HUDEP-2 (cell line): ENCODE results near the gene EEFSEC.

Source experiments
- DNase-seq, 76 experiments: peaks; one replicate each; lab custom pipeline; 2025; ENCODE audit not compliant: unreplicated experiment in 76 of 76; lab: John Stamatoyannopoulos, UW

Gene EEFSEC, protein sequence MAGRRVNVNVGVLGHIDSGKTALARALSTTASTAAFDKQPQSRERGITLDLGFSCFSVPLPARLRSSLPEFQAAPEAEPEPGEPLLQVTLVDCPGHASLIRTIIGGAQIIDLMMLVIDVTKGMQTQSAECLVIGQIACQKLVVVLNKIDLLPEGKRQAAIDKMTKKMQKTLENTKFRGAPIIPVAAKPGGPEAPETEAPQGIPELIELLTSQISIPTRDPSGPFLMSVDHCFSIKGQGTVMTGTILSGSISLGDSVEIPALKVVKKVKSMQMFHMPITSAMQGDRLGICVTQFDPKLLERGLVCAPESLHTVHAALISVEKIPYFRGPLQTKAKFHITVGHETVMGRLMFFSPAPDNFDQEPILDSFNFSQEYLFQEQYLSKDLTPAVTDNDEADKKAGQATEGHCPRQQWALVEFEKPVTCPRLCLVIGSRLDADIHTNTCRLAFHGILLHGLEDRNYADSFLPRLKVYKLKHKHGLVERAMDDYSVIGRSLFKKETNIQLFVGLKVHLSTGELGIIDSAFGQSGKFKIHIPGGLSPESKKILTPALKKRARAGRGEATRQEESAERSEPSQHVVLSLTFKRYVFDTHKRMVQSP

GRCh38 chr3:128153156-128154041 is at the start of gene EEFSEC:
Gene EEFSEC (plus strand): TSS chr3:128153481. CDS start chr3:128153508, 27 bp downstream.
- peak in 72 of 76 experiments; percentile 28 to 88 (median 72) for DNase-seq

DNA sequence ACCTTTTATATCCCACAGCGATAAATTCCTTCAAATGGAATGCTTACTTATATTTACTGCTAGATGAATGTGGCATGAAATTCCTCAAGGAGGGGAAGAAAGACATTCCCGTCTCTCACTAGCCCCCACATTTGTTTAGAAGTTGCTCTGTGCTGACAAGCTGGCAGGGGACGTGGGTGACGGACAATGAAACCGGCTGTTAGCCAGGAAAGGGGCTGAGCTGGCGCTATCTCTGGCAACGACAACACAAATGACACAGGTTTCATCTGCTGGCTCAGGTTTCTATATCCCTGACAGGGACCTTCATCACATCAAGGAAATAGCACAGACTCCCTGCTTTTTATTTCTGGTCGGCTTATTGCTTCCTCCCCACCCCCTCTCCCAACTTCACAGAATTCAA is 45.4 kb upstream of the EEFSEC start:
- no peak for DNase-seq

- DNase-seq, result no peak
Measured at GRCh38 chr3:128111147-128111546, 42.1 kb upstream of the EEFSEC start.

DNA sequence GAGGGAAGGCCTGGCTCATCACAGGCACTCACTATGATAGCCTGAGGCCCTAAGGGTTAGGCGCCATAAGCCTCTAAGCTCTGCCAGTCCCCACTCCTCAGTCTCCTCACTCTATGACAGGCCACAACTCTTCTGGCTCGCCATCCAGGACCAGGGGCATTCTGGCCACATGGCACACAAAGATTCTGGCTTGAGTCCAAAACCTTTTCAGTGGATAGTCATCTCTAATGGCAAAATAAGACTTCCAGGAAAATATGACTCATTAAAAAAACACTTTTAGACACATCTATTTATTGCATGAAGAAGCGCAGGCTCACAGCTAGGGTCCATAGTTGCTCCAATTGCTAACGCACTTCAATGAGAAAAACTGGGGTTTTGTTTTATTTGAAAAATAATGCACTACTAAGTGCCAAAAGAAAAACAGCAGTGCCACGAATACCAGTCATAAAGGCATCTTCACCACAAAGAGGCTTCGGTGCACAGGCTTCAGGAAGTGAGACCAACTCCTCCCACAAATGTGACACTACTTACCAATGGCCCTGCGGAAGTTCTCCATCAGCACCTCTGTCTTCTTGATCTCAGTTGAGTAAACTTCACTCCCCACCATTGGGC is 40.8 kb upstream of the EEFSEC start:
- DNase-seq, result peak in 18 of 76 experiments; percentile 3 to 46 (median 18)

- no peak for DNase-seq
Measured at GRCh38 chr3:128113817-128114794, 39.2 kb upstream of the EEFSEC start.

DNA sequence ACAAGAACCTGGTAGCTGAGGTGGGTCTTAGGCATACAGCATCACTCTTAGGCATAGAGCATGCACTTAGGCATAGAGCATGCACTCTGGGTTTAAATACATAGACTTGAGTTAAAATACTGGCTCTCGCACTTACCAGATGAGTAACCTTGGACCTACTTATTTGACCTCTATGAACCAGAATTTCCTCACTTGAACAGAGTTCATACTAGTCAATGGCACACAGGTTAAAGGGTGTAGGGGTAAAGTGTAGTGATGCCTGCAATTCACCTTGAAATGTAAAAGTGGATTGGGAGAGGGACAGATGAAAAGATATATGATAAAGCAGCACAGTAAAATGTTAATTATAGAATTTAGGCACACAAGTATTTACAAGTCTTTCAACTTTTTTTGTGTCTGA is 31.3 kb upstream of the EEFSEC start:
- DNase-seq, result no peak

- peak in 5 of 76 experiments; percentile 5 to 37 (median 18) for DNase-seq
Measured at GRCh38 chr3:128123156-128123537, 30.1 kb upstream of the EEFSEC start.

- peak in 75 of 76 experiments; percentile 39 to 98 (median 96) for DNase-seq
Measured at GRCh38 chr3:128123538-128124368, 29.5 kb upstream of the EEFSEC start, which contains the start of gene RUVBL1. Gene RUVBL1 (minus strand): TSS chr3:128123812. CDS start chr3:128123724, 88 bp downstream.

DNA sequence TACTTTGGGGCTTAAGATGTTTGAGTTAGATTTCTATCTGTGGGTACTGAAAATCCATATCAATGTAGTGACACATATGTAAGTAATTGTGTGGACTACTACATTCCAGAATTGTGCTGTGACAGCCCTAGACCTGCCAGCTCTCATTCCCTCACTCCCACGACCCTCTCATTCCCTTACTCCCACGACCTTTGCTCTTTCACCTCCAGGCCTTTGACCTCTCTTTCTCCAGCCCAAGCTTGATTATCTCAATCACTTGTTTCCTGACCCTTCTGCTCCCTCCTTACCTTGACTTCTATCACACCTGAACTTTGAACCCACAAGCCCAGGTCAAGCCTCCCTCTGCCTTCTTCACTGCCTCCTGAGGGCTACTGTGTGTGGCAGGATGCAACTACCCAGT is 26.0 kb upstream of the EEFSEC start:
- DNase-seq, result no peak

DNA sequence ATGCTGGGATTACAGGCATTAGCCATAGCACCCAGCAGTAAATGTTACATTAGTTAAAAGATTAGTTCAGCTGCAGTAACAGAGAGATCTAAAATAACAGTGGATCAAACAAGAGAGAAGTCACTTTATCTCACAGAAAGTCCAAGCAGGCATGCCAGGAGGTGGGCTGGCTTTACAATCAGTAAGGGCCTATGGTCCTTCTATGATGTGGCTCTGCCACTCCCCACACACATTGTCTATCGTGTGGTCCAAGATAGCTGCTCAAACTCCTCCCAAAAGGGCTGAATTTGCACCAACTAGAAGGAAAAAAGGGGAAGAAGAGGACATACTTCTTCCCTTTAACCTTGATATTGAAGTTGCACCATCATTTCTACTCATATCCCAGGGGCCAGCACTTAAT is 25.0 kb upstream of the EEFSEC start:
- peak in 53 of 76 experiments; percentile 6 to 72 (median 33) for DNase-seq

DNA sequence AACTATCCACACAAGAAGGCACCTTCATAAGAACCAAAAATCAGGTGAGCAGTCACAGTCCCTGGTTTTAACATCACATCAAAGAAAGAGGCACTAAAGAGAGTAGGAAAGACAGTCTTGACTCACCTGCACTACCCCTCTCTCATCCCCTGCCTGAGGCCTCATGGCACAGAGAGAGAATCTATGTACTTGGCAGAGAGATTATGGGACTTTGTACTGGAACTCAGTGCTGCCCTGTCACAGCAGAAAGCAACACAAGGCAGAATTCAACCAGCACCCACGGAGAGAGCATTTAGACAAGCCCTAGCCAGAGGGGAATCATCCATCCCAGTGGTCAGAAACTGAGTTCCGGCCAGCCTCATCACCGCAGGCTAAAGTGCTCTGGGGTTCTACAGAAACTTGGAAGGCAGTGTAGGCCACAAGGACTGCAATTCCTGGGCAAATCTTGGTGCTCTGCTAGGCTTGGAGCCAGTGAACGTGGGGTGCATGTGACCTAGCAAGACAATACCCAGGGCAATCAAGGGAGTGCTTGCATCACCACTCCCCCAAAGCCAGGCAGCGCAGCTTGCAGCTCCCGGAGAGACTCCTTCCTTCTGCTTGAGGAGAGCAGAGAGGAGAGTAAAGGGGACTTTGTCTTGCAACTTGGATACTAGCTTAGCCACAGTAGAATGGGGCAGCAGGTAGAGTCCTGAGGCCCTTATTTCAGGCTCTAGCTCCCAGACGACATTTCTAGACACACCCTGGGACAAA is 21.2 kb upstream of the EEFSEC start:
- DNase-seq, result no peak

DNA sequence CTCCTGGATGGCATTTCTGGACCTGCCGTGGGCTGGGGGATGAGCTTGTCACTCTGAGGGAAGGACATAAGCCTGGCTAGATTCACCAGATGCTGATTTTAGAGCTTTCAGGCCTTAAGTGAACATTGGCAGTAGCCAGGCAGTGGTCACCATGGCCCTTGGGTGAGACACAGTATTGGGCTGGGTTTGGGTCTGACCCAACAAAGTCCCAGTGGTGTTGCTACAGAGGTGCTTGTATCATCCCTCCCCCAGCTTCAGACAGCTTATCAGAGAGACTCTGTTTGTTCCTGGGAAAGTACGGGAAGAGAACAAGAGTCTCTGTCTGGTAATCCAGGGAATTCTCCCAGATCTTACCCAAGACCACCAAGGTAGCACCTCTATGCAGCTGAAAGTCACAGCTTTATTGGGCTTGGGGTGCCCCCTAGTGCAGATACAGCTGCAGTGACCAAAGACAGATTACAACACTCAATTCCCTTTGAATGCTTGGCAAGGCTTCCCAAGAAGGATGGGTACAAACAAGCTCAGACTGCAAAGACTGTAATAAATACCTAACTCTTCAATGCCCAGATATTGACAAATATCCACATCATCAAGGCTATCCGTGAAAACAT is 19.9 kb upstream of the EEFSEC start:
- peak in 47 of 76 experiments; percentile 4 to 65 (median 27) for DNase-seq

DNA sequence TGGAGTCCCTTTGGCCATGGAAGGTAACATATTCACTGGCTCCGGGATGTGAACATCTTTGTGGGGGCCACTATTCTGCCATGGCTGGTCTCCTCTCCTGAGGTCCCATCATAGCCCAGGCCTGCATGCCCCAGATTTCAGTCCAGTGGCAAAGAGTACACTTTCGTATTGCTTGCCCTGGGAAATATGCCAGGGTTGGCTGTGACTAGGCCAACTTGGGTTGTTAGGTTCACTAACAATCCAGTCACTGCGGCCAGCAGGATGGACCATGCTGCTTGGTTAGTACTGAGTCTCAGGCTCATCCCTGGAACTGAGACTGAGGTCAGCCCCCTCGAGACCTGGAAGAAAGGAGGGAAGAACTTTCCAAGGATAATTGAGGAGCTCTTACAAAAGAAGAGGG is 9.8 kb upstream of the EEFSEC start:
- DNase-seq, result no peak

DNA sequence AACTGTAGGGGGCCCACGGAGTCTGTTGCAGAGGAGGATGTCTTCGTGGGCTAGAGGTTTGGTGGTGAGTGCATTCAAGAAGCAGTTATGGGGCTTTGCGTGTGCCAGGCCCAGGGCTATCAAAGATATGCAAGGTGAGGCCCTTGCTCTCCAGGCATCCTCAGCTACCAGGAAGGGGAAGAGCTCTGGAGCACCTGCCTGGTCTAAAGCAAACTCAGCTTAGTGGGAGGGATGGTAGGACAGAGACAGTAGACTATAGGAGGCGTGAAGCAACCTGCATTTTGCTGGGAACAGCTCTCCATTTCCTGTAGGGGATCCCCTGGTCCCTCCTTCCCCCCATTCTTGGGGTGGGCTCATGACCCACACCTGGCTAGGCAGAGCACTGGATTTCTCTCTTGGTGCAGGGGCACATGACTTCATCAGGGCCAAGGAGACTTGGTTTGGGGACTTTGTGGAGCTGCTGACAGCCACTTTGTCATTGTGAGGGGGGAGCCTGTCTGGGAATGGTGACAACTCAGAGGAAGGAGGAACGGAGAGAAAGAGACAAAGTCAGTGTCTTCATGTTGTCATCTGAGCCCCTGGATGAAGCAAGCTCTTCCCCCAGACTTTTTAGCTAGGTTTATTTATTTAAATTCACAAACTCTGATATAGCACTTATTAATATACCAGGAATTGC is 8.6 kb upstream of the EEFSEC start:
- DNase-seq, result no peak

DNA sequence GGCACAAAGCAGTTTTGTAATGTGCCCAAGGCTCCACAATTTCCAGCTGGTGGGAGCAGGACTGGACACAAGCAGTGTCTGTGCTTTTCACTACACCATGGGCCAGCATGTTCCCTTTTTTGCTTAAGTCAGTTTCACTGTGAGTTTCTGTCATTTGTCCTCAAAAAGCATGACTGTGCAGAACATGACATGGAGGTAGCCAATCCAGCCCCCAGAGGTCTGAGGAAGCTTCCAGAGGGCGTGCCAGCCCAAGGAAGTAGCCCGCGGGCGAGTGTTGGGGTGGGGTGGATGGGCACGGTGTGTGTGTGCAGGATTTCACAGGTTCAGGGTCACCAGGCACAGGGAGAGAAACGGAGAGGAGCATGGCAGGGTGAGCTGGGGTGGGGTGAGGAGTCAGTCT is 8.0 kb upstream of the EEFSEC start:
- DNase-seq, result peak in 11 of 76 experiments; percentile 5 to 28 (median 14)

DNA sequence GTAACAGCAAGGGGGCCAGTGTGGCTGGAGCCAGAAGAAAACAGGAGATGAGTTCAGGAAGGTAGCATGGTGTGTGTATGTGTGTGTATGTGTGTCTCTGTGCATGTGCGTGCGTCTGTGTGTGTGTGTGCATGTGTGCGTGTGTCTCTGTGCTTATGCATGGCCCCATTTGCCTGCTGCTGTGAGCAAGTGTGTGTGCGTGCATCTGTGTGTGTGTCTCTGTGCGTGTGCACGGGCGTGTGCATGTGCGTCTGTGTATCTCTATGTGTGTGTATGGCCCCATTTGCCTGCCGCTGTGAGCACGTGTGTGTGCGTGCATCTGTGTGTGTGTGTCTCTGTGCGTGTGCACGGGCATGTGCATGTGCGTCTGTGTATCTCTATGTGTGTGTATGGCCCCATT is 7.1 kb upstream of the EEFSEC start:
- no peak for DNase-seq

DNA sequence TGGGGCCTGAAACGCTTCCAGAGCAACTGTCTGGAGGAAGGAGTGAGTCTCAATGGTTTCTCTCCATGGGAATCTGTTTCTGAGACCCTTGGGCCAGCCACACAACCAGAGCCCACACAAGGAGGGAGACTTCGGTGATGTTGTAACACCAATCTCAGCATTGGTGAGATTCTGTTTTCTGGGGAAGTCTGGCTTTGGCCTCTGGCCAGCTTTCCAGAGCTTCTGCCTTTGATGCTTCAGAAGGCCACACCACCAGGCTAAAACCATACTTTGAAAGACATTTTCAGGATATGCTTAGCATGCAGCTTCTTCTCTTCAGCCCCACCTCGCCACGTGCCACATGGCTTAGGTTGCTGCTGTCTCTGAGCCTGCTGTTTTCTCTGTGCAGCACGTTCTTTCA is 3.6 kb upstream of the EEFSEC start:
- DNase-seq, result no peak
